ENCODE results near the gene ANKRD27. TPM values are rescaled to one million over a fixed set of nuclear protein-coding genes. Genes with fewer than 3 reads are reported as not detected.

The ANKRD27 gene
- polyA plus RNA-seq, 1 donor from 2014 or later = 24.6 TPM

DNA sequence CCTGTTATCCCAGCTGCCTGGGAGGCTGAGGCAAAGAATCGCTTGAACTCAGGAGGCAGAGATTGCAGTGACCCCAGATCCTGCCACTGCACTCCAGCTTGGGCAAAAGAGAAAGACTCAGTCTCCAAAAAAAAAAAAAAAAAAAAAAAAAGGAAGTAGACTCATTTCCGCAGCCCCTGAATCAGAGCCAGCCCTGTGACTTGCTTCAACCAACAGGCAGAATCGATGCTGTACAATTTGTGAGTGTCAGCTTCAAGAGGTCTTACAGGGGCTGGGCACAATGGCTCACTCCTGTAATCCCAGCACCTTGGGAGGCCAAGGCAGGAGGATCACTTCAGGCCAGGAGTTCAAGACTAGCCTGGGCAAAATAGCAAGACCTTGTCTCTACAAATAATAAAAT is 12.8 kb downstream of the ANKRD27 start:
- H3K27me3 ChIP-seq (ENCODE audit: insufficient read depth, low read depth, low read length) = no peaks in the 10 kb centered on the region
- no peaks in the 10 kb centered on the region for H3F3A ChIP-seq (ENCODE audit: insufficient read depth, low read length, poor library complexity, severe bottlenecking)
- H4K20me1 ChIP-seq (ENCODE audit: insufficient read depth) = no peaks in the 10 kb centered on the region
- TF ChIP-seq MXI1 (conservative IDR thresholded peaks at IDR 0.05; ENCODE audit: poor library complexity, severe bottlenecking) (no peak), EP300 (conservative IDR thresholded peaks at IDR 0.05; ENCODE audit: poor library complexity, severe bottlenecking) (no peak), EZH2 (IDR thresholded peaks at IDR 0.05; ENCODE audit: borderline replicate concordance, insufficient read depth, low read length, poor library complexity, severe bottlenecking) (no peak), POLR2AphosphoS5 (IDR thresholded peaks at IDR 0.05) (no peak), TAF1 (IDR thresholded peaks at IDR 0.05; ENCODE audit: low read depth) (no peak), SMC3 (conservative IDR thresholded peaks at IDR 0.05; ENCODE audit: poor library complexity) (no peak), RAD21 (conservative IDR thresholded peaks at IDR 0.05) (no peak)
- TF ChIP-seq, protein P1, sequence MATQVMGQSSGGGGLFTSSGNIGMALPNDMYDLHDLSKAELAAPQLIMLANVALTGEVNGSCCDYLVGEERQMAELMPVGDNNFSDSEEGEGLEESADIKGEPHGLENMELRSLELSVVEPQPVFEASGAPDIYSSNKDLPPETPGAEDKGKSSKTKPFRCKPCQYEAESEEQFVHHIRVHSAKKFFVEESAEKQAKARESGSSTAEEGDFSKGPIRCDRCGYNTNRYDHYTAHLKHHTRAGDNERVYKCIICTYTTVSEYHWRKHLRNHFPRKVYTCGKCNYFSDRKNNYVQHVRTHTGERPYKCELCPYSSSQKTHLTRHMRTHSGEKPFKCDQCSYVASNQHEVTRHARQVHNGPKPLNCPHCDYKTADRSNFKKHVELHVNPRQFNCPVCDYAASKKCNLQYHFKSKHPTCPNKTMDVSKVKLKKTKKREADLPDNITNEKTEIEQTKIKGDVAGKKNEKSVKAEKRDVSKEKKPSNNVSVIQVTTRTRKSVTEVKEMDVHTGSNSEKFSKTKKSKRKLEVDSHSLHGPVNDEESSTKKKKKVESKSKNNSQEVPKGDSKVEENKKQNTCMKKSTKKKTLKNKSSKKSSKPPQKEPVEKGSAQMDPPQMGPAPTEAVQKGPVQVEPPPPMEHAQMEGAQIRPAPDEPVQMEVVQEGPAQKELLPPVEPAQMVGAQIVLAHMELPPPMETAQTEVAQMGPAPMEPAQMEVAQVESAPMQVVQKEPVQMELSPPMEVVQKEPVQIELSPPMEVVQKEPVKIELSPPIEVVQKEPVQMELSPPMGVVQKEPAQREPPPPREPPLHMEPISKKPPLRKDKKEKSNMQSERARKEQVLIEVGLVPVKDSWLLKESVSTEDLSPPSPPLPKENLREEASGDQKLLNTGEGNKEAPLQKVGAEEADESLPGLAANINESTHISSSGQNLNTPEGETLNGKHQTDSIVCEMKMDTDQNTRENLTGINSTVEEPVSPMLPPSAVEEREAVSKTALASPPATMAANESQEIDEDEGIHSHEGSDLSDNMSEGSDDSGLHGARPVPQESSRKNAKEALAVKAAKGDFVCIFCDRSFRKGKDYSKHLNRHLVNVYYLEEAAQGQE (IDR thresholded peaks at IDR 0.05; ENCODE audit: borderline replicate concordance) = no peak
- TF ChIP-seq, protein P2, sequence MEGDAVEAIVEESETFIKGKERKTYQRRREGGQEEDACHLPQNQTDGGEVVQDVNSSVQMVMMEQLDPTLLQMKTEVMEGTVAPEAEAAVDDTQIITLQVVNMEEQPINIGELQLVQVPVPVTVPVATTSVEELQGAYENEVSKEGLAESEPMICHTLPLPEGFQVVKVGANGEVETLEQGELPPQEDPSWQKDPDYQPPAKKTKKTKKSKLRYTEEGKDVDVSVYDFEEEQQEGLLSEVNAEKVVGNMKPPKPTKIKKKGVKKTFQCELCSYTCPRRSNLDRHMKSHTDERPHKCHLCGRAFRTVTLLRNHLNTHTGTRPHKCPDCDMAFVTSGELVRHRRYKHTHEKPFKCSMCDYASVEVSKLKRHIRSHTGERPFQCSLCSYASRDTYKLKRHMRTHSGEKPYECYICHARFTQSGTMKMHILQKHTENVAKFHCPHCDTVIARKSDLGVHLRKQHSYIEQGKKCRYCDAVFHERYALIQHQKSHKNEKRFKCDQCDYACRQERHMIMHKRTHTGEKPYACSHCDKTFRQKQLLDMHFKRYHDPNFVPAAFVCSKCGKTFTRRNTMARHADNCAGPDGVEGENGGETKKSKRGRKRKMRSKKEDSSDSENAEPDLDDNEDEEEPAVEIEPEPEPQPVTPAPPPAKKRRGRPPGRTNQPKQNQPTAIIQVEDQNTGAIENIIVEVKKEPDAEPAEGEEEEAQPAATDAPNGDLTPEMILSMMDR (IDR thresholded peaks at IDR 0.05; ENCODE audit: poor library complexity, severe bottlenecking) = no peak
- H3K9me2 ChIP-seq (ENCODE audit: insufficient read depth, low read length) = no peaks in the 10 kb centered on the region
- peaks cover 7% of the 10 kb centered on the region for H3K79me2 ChIP-seq (replicated peaks; ENCODE audit: insufficient read depth, low read length)
- no peak overlapping the region for H3K27ac ChIP-seq (ENCODE audit: low read length)
- H3K36me3 ChIP-seq (ENCODE audit: insufficient read depth, low read length) = no peaks in the 10 kb centered on the region
- H3K4me3 ChIP-seq (ENCODE audit: low read length) = no peak overlapping the region
- no peak overlapping the region for H3K4me2 ChIP-seq (ENCODE audit: low read length)
- no peak overlapping the region for H3K9ac ChIP-seq (ENCODE audit: low read length)
- H3K9me3 ChIP-seq (ENCODE audit: low read length) = no peaks in the 10 kb centered on the region
- no peak overlapping the region for H2AFZ ChIP-seq (ENCODE audit: low read depth, low read length)

DNA sequence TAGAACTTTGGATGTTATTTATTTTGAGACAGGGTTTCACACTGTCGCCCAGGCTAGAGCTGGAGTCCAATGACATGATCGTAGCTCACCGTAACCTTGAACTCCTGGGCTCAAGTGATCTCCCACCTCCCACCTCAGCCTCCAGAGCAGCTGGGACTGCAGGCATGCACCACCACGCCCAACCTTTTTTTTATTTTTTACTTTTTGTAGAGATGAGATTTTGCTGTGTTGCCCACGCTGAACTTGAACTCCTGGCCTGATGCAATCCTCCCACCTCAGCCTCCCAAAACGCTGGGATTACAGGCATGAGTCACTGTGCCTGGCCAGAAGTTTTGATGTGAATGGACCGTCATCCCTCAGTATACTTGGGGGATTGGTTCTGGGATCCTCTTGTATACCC is 13.7 kb downstream of the ANKRD27 start:
- H3K4me2 ChIP-seq (ENCODE audit: low read length) = no peak overlapping the region
- H3K36me3 ChIP-seq (ENCODE audit: insufficient read depth, low read length) = no peaks in the 10 kb centered on the region
- TF ChIP-seq POLR2AphosphoS5 (IDR thresholded peaks at IDR 0.05) (no peak), EZH2 (IDR thresholded peaks at IDR 0.05; ENCODE audit: borderline replicate concordance, insufficient read depth, low read length, poor library complexity, severe bottlenecking) (no peak), SMC3 (conservative IDR thresholded peaks at IDR 0.05; ENCODE audit: poor library complexity) (no peak), EP300 (conservative IDR thresholded peaks at IDR 0.05; ENCODE audit: poor library complexity, severe bottlenecking) (no peak), MXI1 (conservative IDR thresholded peaks at IDR 0.05; ENCODE audit: poor library complexity, severe bottlenecking) (no peak), RAD21 (conservative IDR thresholded peaks at IDR 0.05) (no peak)
- TF ChIP-seq, protein P1 (IDR thresholded peaks at IDR 0.05; ENCODE audit: borderline replicate concordance) = no peak
- TF ChIP-seq, protein P2 (IDR thresholded peaks at IDR 0.05; ENCODE audit: poor library complexity, severe bottlenecking) = no peak
- no peaks in the 10 kb centered on the region for H3K9me3 ChIP-seq (ENCODE audit: low read length)
- no peaks in the 10 kb centered on the region for H4K20me1 ChIP-seq (ENCODE audit: insufficient read depth)
- H3K79me2 ChIP-seq (replicated peaks; ENCODE audit: insufficient read depth, low read length) = peaks cover 3% of the 10 kb centered on the region
- H3F3A ChIP-seq (ENCODE audit: insufficient read depth, low read length, poor library complexity, severe bottlenecking) = no peaks in the 10 kb centered on the region
- H3K9ac ChIP-seq (ENCODE audit: low read length) = no peak overlapping the region
- H3K27ac ChIP-seq (ENCODE audit: low read length) = no peak overlapping the region
- H3K4me3 ChIP-seq (ENCODE audit: low read length) = no peak overlapping the region
- no peak overlapping the region for H2AFZ ChIP-seq (ENCODE audit: low read depth, low read length)
- no peaks in the 10 kb centered on the region for H3K27me3 ChIP-seq (ENCODE audit: insufficient read depth, low read depth, low read length)
- H3K9me2 ChIP-seq (ENCODE audit: insufficient read depth, low read length) = no peaks in the 10 kb centered on the region

All from neural cell (in vitro differentiated cells).